OCI-LY3 (cell line): ENCODE measurements around the gene SNU13.
"Not testable (repeated sequence)": the region's sequence is repeated elsewhere in the genome, so short reads cannot be mapped to it uniquely, and the experiment has no call there.

ENCODE experiments used
- H2AFZ ChIP-seq: fragments of 200-600, 300-600 bp; shearing (Covaris generic); 2 replicates; pipeline ENCODE4 v1.6.0; 2014; ENCODE audit warnings: antibody characterized with exemption, low read depth, low read length
- H3K27ac ChIP-seq: fragments of 200-600, 300-600 bp; sonication (generic); 2 replicates; pipeline ENCODE4 v1.5.1; 2014; ENCODE audit warnings: mild to moderate bottlenecking, low read length, moderate library complexity, mixed read lengths
- H3K27me3 ChIP-seq: fragments of 200-600, 300-600 bp; sonication (generic); 2 replicates; pipeline ENCODE4 v1.6.1; 2014; ENCODE audit warnings: low read depth, low read length, mixed read lengths
- H3K36me3 ChIP-seq: fragments of 200-600, 300-600 bp; sonication (generic); replicated peaks from 2 replicates; pipeline ENCODE3; 2014; ENCODE audit warnings: low read depth, low read length, mixed read lengths
- H3K4me1 ChIP-seq: fragments of 300-600, 200-600 bp; sonication (generic); 2 replicates; pipeline ENCODE4 v1.6.1; 2014; ENCODE audit warnings: low read length, mixed read lengths
- H3K4me2 ChIP-seq: fragments of 200-600, 300-600 bp; sonication (generic); 2 replicates; pipeline ENCODE4 v1.6.1; 2014; ENCODE audit warnings: low read length, mixed read lengths
- H3K4me3 ChIP-seq: fragments of 300-600, 200-600 bp; sonication (generic); 2 replicates; pipeline ENCODE4 v1.5.1; 2014; ENCODE audit warnings: antibody characterized with exemption, mild to moderate bottlenecking, low read length, moderate library complexity
- H3K79me2 ChIP-seq: fragments of 300-600, 200-600 bp; shearing (Covaris generic); 2 replicates; pipeline ENCODE4 v1.6.1; 2014; ENCODE audit warnings: mild to moderate bottlenecking, low read length, mixed read lengths
- H3K9ac ChIP-seq: fragments of 300-600, 200-600 bp; shearing (Covaris generic); 2 replicates; pipeline ENCODE4 v1.6.0; 2014; ENCODE audit warnings: mild to moderate bottlenecking, low read length, moderate library complexity
- H3K9me3 ChIP-seq: fragments of 200-600, 300-600 bp; shearing (Covaris generic); 2 replicates; pipeline ENCODE4 v1.6.1; 2014; ENCODE audit warnings: low read length, mixed read lengths; ENCODE audit not compliant: insufficient read depth
- H4K20me1 ChIP-seq: fragments of 200-600, 300-600 bp; sonication (generic); 2 replicates; pipeline ENCODE4 v1.6.1; 2016; ENCODE audit warnings: low read length, mixed read lengths; ENCODE audit not compliant: insufficient read depth
- CTCF ChIP-seq: fragments of 200-600, 300-600 bp; sonication (generic); IDR thresholded peaks from 2 replicates; pipeline ENCODE4 v1.5.1; 2014; ENCODE audit warnings: antibody characterized with exemption, low read length, low read depth
- EZH2phosphoT487 ChIP-seq: fragments of 200-600 bp; shearing (Covaris generic); IDR thresholded peaks from 2 replicates; pipeline ENCODE4 v1.6.1; 2018; ENCODE audit warnings: antibody characterized with exemption, mixed run types, low read depth

SNU13 gene

GRCh38 chr22:41642331-41643110 is 46.1 kb downstream of the SNU13 start:
- H3K9ac ChIP-seq, result no peak overlapping the region
- H4K20me1 ChIP-seq, result 0 out of 2 replicates have a peak, but pooled peaks cover 9% of the 10 kb centered on the region
- H3K4me2 ChIP-seq, result no peak overlapping the region
- H3K79me2 ChIP-seq, result peaks cover 37% of the 10 kb centered on the region
- no peaks in the 10 kb centered on the region for H3K9me3 ChIP-seq
- no peaks in the 10 kb centered on the region for H3K27me3 ChIP-seq
- H3K4me3 ChIP-seq, result no peak overlapping the region
- peaks cover 60% of the 10 kb centered on the region for H3K36me3 ChIP-seq
- H3K4me1 ChIP-seq, result no peaks in the 10 kb centered on the region
- no peak overlapping the region for H3K27ac ChIP-seq
- no peak overlapping the region for H2AFZ ChIP-seq
- no peak for TF ChIP-seq CTCF

DNA sequence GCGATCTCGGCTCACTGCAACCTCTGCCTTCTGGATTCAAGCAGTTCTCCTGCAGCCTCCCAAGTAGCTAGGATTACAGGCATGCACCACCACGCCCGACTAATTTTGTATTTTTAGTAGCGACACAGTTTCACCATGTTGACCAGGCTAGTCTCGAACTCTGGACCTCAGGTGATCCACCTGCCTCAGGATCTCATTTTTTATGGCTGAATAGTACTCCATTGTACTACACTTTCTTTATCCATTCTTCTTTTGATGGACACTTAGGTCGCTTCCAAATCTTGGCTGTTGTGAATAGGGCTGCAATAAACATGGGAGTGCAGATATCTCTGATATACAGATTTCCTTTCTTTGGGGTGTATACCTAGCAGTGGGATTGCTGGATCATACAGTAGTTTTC is 46.8 kb downstream of the SNU13 start:
- Histone ChIP-seq H2AFZ (no peak overlapping the region), H3K27ac (no peak overlapping the region), H3K36me3 (peaks cover 63% of the 10 kb centered on the region), H3K9me3 (no peaks in the 10 kb centered on the region), H3K79me2 (peaks cover 37% of the 10 kb centered on the region), H3K27me3 (no peaks in the 10 kb centered on the region), H3K4me1 (no peaks in the 10 kb centered on the region), H3K9ac (no peak overlapping the region), H3K4me2 (no peak overlapping the region), H3K4me3 (no peak overlapping the region), H4K20me1 (0 out of 2 replicates have a peak, but pooled peaks cover 9% of the 10 kb centered on the region)
- TF ChIP-seq CTCF, result no peak
- no peak for TF ChIP-seq EZH2phosphoT487

GRCh38 chr22:41638748-41639147 is 49.9 kb downstream of the SNU13 start:
- Histone ChIP-seq H3K4me3 (no peak overlapping the region), H3K9ac (no peak overlapping the region), H3K79me2 (peaks cover 61% of the 10 kb centered on the region), H3K9me3 (no peaks in the 10 kb centered on the region), H3K27me3 (no peaks in the 10 kb centered on the region), H3K4me1 (no peaks in the 10 kb centered on the region), H2AFZ (no peak overlapping the region), H4K20me1 (peaks cover 13% of the 10 kb centered on the region; the same call in 1 of the 2 replicates), H3K4me2 (no peak overlapping the region), H3K36me3 (peaks cover 71% of the 10 kb centered on the region), H3K27ac (no peak overlapping the region)
- TF ChIP-seq EZH2phosphoT487 (no peak), CTCF (no peak)

DNA sequence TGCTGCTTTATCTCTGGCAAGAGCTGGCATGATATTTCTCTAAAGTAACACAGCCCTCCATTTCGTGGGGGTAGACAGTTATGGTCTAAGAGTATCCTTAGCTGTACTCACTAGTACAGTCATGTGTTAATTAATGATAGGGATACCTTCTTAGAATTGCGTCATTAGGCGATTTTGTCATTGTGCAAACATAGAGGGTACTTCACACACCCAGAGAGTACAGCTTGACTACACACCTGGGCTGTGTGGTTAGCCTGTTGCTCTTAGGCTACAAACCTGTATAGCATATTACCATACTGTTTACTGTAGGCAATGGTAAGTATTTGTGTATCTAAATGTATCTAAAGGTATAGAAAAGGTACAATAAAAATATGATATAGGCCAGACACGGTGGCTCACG is 50.5 kb downstream of the SNU13 start:
- Histone ChIP-seq H3K4me1 (no peaks in the 10 kb centered on the region), H3K4me3 (no peak overlapping the region), H2AFZ (no peak overlapping the region), H3K4me2 (no peak overlapping the region), H3K9ac (no peak overlapping the region), H3K9me3 (no peaks in the 10 kb centered on the region), H3K27me3 (no peaks in the 10 kb centered on the region), H3K79me2 (peaks cover 62% of the 10 kb centered on the region), H3K27ac (no peak overlapping the region), H4K20me1 (peaks cover 13% of the 10 kb centered on the region; the same call in 1 of the 2 replicates), H3K36me3 (peaks cover 75% of the 10 kb centered on the region)
- TF ChIP-seq EZH2phosphoT487 (no peak), CTCF (no peak)

- peaks cover 74% of the 10 kb centered on the region for H3K36me3 ChIP-seq
- H3K27me3 ChIP-seq, H3K4me2 ChIP-seq, H3K4me1 ChIP-seq, H3K9me3 ChIP-seq, H3K27ac ChIP-seq, H2AFZ ChIP-seq, H3K9ac ChIP-seq, H3K4me3 ChIP-seq: not testable (repeated sequence)
- peaks cover 57% of the 10 kb centered on the region for H3K79me2 ChIP-seq
- H4K20me1 ChIP-seq, result peaks cover 11% of the 10 kb centered on the region; the same call in 1 of the 2 replicates
Observed at GRCh38 chr22:41637623-41638022, 51.0 kb downstream of the SNU13 start.
